ENCODE measurements around the gene ASCL4.

The ASCL4 gene

GRCh38 chr12:107778383-107779025 is 4.0 kb downstream of the ASCL4 start:
- DNase-seq (ENCODE audit: low read depth): no peak

GRCh38 chr12:107779077-107779831 is 4.8 kb downstream of the ASCL4 start:
- DNase-seq (ENCODE audit: low read depth): no peak

- DNase-seq (ENCODE audit: low read depth): no peak
These were observed 5.8 kb downstream of the ASCL4 start for GRCh38 chr12:107780298-107780697.

- DNase-seq (ENCODE audit: low read depth): no peak
These were observed 7.6 kb downstream of the ASCL4 start for GRCh38 chr12:107782067-107782466.

- DNase-seq (ENCODE audit: low read depth): no peak
These were observed 9.2 kb downstream of the ASCL4 start for GRCh38 chr12:107783406-107784376.

GRCh38 chr12:107788281-107788680 is 13.8 kb downstream of the ASCL4 start:
- no peak for DNase-seq (ENCODE audit: low read depth)

GRCh38 chr12:107788690-107789458 is 14.4 kb downstream of the ASCL4 start:
- no peak for DNase-seq (ENCODE audit: low read depth)

GRCh38 chr12:107791465-107792089 is 17.1 kb downstream of the ASCL4 start:
- no peak for DNase-seq (ENCODE audit: low read depth)

- DNase-seq (ENCODE audit: low read depth): no peak
These were observed 19.9 kb downstream of the ASCL4 start for GRCh38 chr12:107794451-107794850.

GRCh38 chr12:107798580-107798979 is 24.1 kb downstream of the ASCL4 start:
- no peak for DNase-seq (ENCODE audit: low read depth)

GRCh38 chr12:107801150-107801549 is 26.6 kb downstream of the ASCL4 start:
- no peak for DNase-seq (ENCODE audit: low read depth)

GRCh38 chr12:107803092-107803491 is 28.6 kb downstream of the ASCL4 start:
- DNase-seq (ENCODE audit: low read depth): no peak

GRCh38 chr12:107805488-107806180 is 31.1 kb downstream of the ASCL4 start:
- DNase-seq (ENCODE audit: low read depth): no peak

GRCh38 chr12:107807471-107808150 is 33.1 kb downstream of the ASCL4 start:
- DNase-seq (ENCODE audit: low read depth): no peak

- DNase-seq (ENCODE audit: low read depth): no peak
These were observed 42.7 kb downstream of the ASCL4 start for GRCh38 chr12:107817250-107817649.

- DNase-seq (ENCODE audit: low read depth): no peak
These were observed 44.5 kb downstream of the ASCL4 start for GRCh38 chr12:107818984-107819383.

GRCh38 chr12:107822356-107822755 is 47.9 kb downstream of the ASCL4 start:
- DNase-seq (ENCODE audit: low read depth): no peak

Measured in stimulated activated CD8-positive, alpha-beta memory T cell treated with anti-CD3 and anti-CD28 coated beads, Interleukin-12 subunit alpha, Interleukin-12 subunit beta, amount 100 ng/mL, for 1 hour (primary cell).